ENCODE data around the gene ATP5PO. TPM values are rescaled to one million over a fixed set of nuclear protein-coding genes. Genes with fewer than 3 reads are reported as not detected.

Gene ATP5PO
- total RNA-seq, 3 donors from 2014 or later, result 223 to 297 (median 282) TPM

- intact Hi-C loops (cut with DNase I, micrococcal nuclease), result no loop called here
- Histone ChIP-seq H3K36me3 (ENCODE audit: low read depth) (no peaks in the 10 kb centered on the region), H3K9me3 (no peaks in the 10 kb centered on the region), H3K4me3 (no peak overlapping the region), H3K4me1 (ENCODE audit: low read depth) (no peaks in the 10 kb centered on the region)
- DNase-seq (no peak), ATAC-seq (no peak)
- TF ChIP-seq CTCF (IDR thresholded peaks at IDR 0.05), result no peak
These were observed 56.1 kb downstream of the ATP5PO start for GRCh38 chr21:33859373-33860102.

DNA sequence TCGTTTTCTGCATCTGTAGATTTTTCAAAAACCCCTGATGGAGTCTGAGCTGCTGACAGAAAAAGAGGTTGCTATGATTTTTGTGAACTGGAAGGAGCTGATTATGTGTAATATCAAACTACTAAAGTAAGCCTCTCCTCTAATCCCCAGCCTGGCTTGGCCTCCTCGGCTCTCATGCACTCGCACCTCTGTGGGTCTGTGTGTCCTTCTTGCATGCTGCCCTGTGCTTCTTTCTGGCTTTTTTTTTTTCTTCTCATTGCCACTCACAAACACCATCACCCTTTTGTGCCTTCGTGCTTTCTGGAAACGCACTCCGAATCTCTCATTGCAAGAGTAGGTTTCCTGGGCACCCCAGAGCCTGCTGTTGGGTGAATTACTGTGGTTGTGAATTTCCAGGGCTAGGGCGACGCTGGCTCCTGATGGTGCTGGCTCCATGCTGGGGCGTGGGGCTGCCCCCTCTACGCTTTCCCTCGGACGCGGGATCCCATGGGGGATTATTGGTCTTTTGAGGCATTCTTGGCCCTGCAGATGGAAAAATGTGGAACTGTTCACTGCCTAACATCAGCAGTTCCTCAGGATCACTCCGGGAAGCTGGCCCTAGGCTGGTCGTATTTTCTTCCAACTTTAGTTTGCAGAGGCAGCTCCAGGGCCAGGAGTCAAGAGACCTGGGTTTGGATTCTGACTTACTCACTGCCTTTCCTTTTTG lies 56.8 kb downstream of the ATP5PO start:
- Histone ChIP-seq H3K9me3 (no peaks in the 10 kb centered on the region), H3K36me3 (ENCODE audit: low read depth) (no peaks in the 10 kb centered on the region), H3K4me1 (ENCODE audit: low read depth) (no peaks in the 10 kb centered on the region), H3K4me3 (no peak overlapping the region)
- no peak for ATAC-seq
- DNase-seq, result no peak
- TF ChIP-seq CTCF (IDR thresholded peaks at IDR 0.05), result no peak
- intact Hi-C loops (cut with DNase I, micrococcal nuclease), result no loop called here

DNA sequence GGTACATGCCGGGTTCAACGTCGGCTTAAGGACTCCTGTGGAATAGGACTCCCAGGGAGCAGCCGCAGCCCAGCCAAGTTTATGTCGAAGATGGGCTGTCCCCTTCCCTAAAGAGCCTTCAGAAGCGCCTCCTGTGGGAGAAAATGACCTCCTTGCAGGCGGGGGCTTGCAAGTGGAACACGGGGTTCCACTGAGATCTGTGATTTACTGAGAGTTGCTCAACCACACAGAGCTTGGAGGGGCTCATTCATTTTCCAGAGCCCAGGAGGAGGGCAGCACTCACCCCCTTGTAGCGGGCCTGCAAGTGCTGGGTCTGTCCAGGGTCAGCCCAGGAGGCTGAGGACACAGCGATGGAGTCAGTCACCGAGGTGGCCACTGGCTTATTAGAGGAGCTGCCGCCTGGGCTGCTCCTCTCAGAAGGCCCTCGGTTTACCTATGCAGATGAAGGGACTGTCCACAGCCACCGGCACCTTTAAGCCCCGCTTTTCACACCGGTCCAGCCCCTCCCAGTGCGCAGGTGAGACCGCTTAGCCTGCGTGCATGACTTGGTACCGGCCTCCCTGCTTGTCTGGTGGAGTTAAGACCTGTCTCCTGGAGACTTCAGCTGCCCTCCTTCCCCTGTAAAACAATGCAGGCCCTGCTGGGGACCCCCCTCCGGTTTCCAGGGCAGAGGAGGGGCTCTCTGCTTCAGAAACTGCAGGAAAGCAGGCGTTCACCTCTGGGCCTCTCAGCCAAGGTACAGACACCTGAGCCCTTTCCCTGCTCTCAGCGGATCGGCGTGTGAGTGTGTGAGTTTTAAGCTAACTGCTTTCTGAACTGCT lies 57.5 kb downstream of the ATP5PO start:
- no peaks in the 10 kb centered on the region for H3K9me3 ChIP-seq
- no peaks in the 10 kb centered on the region for H3K36me3 ChIP-seq (ENCODE audit: low read depth)
- no peak overlapping the region for H3K4me3 ChIP-seq
- intact Hi-C loops (cut with DNase I, micrococcal nuclease), result no loop called here
- no peaks in the 10 kb centered on the region for H3K4me1 ChIP-seq (ENCODE audit: low read depth)
- no peak for DNase-seq
- ATAC-seq, result no peak
- TF ChIP-seq CTCF (IDR thresholded peaks at IDR 0.05), result no peak

- no peak for ATAC-seq
- Histone ChIP-seq H3K36me3 (ENCODE audit: low read depth) (no peaks in the 10 kb centered on the region), H3K4me3 (no peak overlapping the region), H3K4me1 (ENCODE audit: low read depth) (no peaks in the 10 kb centered on the region), H3K9me3 (no peaks in the 10 kb centered on the region)
- no peak for DNase-seq
- intact Hi-C loops (cut with DNase I, micrococcal nuclease), result no loop called here
- TF ChIP-seq CTCF (IDR thresholded peaks at IDR 0.05), result no peak
These were observed 58.6 kb downstream of the ATP5PO start for GRCh38 chr21:33856893-33857527.

- intact Hi-C loops (cut with DNase I, micrococcal nuclease), result no loop called here
- ATAC-seq, result no peak
- no peaks in the 10 kb centered on the region for H3K36me3 ChIP-seq (ENCODE audit: low read depth)
- no peak for TF ChIP-seq CTCF (IDR thresholded peaks at IDR 0.05)
- no peaks in the 10 kb centered on the region for H3K9me3 ChIP-seq
- no peak for DNase-seq
- no peak overlapping the region for H3K4me3 ChIP-seq
- H3K4me1 ChIP-seq (ENCODE audit: low read depth), result no peaks in the 10 kb centered on the region
These were observed 60.4 kb downstream of the ATP5PO start for GRCh38 chr21:33855190-33855589.
